Measurements from ENCODE around the gene CP. TPM values are rescaled to one million over a fixed set of nuclear protein-coding genes. Genes with fewer than 3 reads are reported as not detected.

Gene CP
- total and polyA plus RNA-seq, 12 donors = 1.3 to 22.7 (median 3.5) TPM

GRCh38 chr3:149142682-149143081 lies 78.9 kb downstream of the CP start:
- no peak for ATAC-seq
- no peak overlapping the region for H3K27ac ChIP-seq
- no peaks in the 10 kb centered on the region for H3K9me3 ChIP-seq
- peaks cover 0 to 58% (median 5%) of the 10 kb centered on the region in 9 donors for H3K36me3 ChIP-seq
- H3K27me3 ChIP-seq = no peaks in the 10 kb centered on the region
- intact Hi-C loops (cut with DNase I) = no loop called here
- no peak overlapping the region for H3K4me3 ChIP-seq
- no peak for TF ChIP-seq CTCF (IDR thresholded peaks at IDR 0.05)
- DNase-seq = no peak
- H3K4me1 ChIP-seq = peaks cover 0 to 32% (median 0%) of the 10 kb centered on the region in 9 donors
- 79 to 85% methylated on average over 4 of the region's 4 CpGs for WGBS, 2 donors

- no peak for TF ChIP-seq CTCF (IDR thresholded peaks at IDR 0.05)
- ATAC-seq (peak in 4 of 8 donors; percentile 17 to 35 (median 26)), DNase-seq (no peak)
- intact Hi-C loops (cut with DNase I) = no loop called here
- H3K27ac ChIP-seq = no peak overlapping the region
- no peaks in the 10 kb centered on the region for H3K9me3 ChIP-seq
- 51 to 53% methylated on average over 3 of the region's 3 CpGs for WGBS, 2 donors
- H3K4me1 ChIP-seq = peaks cover 0 to 31% (median 25%) of the 10 kb centered on the region in 9 donors
- H3K27me3 ChIP-seq = no peaks in the 10 kb centered on the region
- no peak overlapping the region for H3K4me3 ChIP-seq
- H3K36me3 ChIP-seq = no peaks in the 10 kb centered on the region
Observed at GRCh38 chr3:149134575-149134974, 87.1 kb downstream of the CP start.

GRCh38 chr3:149131589-149131988 lies 90.0 kb downstream of the CP start:
- DNase-seq (no peak), ATAC-seq (no peak)
- no peak for TF ChIP-seq CTCF (IDR thresholded peaks at IDR 0.05)
- intact Hi-C loops (cut with DNase I) = no loop called here
- Histone ChIP-seq H3K9me3 (no peaks in the 10 kb centered on the region), H3K4me3 (peak overlapping the region in 4 of 10 donors; percentile 5 to 85 (median 46)), H3K4me1 (peaks cover 0 to 38% (median 32%) of the 10 kb centered on the region in 9 donors), H3K27me3 (no peaks in the 10 kb centered on the region), H3K27ac (peak overlapping the region in 6 of 10 donors; percentile 14 to 88 (median 66)), H3K36me3 (no peaks in the 10 kb centered on the region)
- 40 to 43% methylated on average over 4 of the region's 4 CpGs for WGBS, 2 donors

GRCh38 chr3:149129326-149130205 lies 92.1 kb downstream of the CP start, which contains the start of gene HPS3:
HPS3 (plus strand) TSS chr3:149129638; CDS start chr3:149129724, 86 bp downstream.
- 0 to 1% methylated on average over 83 to 84 of the region's 84 CpGs for WGBS, 2 donors
- intact Hi-C loops (cut with DNase I) = loop anchor here in 7 of 10 donors (2.0 to 10.0 kb wide), 6 partner anchors 143 to 375 kb away; partner anchors contain the start of gene TM4SF4 (in 1 of the 7)
- DNase-seq (peak; percentile 89 to 92), ATAC-seq (peak; percentile 98 to 99 (median 99))
- no peaks in the 10 kb centered on the region for H3K27me3 ChIP-seq
- H3K9me3 ChIP-seq = no peaks in the 10 kb centered on the region
- peak within 1 kb of the TSS; percentile 19 to 90 (median 84) for H3K27ac ChIP-seq
- H3K36me3 ChIP-seq = no peaks in the 10 kb centered on the region
- peaks cover 0 to 38% (median 30%) of the 10 kb centered on the region in 9 donors for H3K4me1 ChIP-seq
- TF ChIP-seq CTCF (IDR thresholded peaks at IDR 0.05) = peak in 4 of 9 donors; percentile 4 to 24 (median 21)
- peak within 1 kb of the TSS; percentile 42 to 99 (median 88) for H3K4me3 ChIP-seq
